ENCODE measurements around the gene TMEM82.

The TMEM82 gene

GRCh38 chr1:15719381-15720120 is 22.7 kb upstream of the TMEM82 start:
- no peak for DNase-seq

DNA sequence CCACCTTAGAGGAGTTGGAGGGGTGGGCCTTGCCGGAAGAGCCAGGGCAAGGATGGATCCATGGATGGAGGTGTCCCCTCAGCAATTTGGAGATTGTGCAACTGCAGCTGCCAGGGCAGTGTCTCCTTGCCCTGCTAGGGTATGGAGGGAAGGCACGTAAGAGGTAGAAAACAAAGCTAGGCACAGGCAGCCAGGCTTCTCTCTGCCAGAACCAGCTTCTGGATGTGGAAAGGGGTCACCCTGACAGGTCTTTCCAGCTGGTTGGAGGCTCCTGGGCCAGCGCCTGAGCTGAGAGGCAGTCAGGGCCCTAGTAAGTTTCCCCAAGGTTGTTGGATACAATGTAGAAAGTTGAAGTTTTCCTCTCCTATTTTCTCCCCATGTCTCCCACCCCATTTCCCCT is 21.4 kb upstream of the TMEM82 start:
- no peak for DNase-seq

- DNase-seq = no peak
Observed at GRCh38 chr1:15722411-15722810, 19.9 kb upstream of the TMEM82 start.

- no peak for DNase-seq
Observed at GRCh38 chr1:15722836-15723532, 19.3 kb upstream of the TMEM82 start.

DNA sequence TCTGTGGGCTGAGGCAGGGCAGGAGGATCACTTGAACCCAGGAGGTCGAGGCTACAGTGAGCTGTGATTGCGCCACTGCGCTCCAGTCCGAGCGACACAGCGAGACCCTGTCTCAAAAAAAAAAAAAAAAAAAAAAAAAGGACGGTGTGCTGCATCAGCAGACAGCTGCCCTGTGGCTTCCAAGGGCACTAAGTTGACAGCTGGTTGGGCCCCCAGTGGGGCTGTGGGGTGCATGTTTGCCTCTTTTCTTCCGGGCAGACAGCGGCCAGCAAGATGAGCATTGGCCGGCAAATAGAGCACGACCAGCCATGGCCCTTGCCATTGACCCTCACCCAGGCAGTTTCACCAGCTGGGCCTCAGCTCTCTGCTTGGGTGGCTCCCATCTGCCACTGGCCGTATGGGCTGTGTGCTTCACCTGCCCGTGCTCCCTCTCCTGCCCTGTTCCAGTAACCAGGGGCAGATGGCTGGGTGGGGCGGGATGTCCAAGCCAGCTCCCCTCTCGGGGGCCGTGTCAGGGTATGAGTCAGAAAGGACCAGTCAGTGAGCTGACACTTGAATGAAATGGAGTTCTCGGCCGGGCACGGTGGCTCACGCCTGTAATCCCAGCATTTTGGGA is 18.6 kb upstream of the TMEM82 start:
- DNase-seq = no peak

DNA sequence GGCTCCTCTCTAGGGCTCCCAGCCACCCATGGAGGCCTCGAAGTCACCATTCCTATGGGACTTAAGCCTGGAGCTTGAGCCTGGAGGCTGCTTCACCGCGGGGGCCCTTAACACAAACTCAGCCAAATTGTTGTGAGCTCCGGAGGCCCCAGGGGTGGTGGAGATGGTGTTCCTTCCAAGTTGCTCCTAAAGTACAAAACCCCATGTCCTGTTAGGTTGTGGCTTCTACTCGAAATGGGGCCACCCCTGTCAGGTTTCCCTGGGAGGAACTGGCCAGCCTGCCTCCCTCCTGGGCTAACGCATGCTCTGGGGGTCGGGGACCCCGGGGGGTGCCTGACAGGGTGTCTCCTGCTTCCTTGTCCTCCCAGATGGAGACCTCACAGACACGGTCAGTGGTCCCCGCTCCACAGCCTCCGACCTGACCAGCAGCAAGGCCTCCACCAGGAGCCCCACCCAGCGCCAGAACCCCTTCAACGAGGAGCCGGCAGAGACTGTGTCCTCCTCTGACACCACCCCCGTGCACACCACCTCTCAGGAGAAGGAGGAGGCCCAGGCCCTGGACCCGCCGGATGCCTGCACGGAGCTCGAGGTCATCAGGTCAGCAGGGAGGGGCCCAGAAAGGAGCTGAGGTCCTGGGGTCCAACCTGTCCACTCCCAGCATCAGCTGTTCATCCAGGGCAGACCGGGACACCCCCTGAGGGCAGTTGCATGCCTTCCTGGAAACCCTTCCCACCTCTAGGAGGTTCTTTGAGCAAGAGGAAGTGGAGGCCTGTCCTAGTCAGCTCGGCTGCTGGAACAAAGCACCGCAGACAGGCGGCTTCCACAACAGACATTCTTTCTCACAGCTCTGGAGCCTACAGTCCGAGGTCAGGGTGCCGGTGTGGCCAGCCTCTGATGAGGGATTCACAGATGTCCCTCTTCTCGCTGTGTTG is 17.1 kb upstream of the TMEM82 start:
- no peak for DNase-seq

DNA sequence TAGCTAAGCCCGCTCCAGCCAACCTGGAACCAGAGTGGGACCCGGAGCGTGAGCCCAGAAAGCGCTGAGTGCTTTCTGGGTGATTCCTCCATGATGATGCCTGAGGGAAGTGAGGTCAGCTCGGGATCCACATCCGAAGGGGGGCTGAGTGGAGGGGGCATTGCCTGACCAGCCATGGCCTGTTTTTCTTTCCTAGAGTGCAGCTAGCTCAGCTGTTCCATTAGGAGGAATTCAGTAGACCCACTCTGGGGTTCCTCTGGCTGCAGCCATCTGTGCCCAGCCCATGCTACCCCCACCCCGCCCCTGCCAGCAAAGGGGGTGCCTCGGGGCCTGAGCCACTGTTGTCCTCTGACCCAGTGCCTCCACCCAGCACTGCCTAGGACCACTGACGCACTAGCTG is 15.8 kb upstream of the TMEM82 start:
- no peak for DNase-seq

GRCh38 chr1:15727021-15727420 is 15.3 kb upstream of the TMEM82 start:
- no peak for DNase-seq

- no peak for DNase-seq
Observed at GRCh38 chr1:15727424-15727823, 14.9 kb upstream of the TMEM82 start.

DNA sequence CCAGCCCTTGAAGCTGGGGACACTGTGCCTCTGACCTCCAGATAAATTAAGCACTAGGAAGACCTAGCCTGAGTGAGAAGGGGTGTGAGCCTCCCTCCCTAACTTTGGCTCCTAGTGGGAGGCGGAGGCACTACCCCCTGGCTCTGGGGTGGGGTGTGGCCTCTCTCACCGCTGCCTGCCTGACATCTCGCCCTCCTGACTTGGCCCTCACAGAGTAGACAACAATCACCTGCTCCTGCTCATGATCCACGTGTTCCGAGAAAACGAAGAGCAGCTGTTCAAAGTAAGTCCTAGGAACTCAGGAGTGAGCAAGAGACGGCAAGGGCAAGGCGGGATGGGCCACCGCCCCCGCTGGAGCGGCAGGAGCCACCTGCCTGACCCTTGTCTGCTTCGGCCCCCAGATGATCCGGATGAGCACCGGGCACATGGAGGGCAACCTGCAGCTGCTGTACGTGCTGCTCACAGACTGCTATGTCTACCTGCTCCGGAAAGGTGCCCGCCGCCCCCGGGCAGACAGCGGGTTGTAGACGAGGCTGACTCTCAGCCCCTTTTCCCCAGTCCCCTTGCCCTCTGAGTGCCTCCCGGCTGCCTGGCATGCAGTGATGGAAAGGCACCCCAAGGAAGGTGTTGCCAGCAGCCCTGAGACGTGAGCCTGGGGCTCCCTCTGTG is 14.3 kb upstream of the TMEM82 start:
- no peak for DNase-seq

DNA sequence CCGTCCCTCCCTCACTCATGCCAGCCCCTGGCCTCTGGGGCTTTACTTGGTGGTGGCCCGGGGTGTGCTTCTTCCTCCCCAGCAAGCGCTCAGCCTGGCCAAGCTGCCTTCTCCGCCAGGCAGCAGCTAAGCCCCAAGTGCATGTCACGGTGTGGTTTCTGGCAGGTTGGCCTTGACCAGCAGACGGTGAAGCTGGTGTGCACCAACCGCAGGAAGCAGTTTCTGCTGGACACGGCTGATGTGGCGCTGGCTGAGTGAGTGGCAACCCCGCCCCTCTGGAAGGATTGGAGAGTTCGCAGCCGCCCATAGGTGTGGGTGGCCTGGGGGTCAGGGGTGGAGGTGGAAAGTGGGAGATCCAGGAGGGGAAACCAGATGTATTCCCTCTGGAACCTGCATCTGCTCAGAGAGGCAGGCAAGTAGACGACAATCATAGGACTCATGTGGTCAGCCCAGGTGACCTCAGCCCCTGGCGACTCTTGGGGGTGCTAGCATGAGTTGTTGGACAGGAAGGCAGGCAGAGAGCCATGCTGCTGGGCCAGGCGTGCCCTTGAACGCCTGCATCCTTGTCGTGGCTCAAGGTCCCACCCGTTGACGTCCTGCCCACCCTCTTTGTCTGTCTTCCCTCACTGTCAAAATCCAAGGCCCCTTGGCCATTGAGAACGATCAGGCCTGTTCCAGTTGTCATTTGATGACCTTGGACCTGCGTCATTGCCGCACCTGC is 13.2 kb upstream of the TMEM82 start:
- DNase-seq = no peak

GRCh38 chr1:15730423-15730822 is 11.9 kb upstream of the TMEM82 start:
- no peak for DNase-seq

- DNase-seq = no peak
Observed at GRCh38 chr1:15730936-15731335, 11.4 kb upstream of the TMEM82 start.

- DNase-seq = peak in 7 of 56 donors; percentile 10 to 28 (median 22)
Observed at GRCh38 chr1:15731735-15732685, 10.3 kb upstream of the TMEM82 start.

DNA sequence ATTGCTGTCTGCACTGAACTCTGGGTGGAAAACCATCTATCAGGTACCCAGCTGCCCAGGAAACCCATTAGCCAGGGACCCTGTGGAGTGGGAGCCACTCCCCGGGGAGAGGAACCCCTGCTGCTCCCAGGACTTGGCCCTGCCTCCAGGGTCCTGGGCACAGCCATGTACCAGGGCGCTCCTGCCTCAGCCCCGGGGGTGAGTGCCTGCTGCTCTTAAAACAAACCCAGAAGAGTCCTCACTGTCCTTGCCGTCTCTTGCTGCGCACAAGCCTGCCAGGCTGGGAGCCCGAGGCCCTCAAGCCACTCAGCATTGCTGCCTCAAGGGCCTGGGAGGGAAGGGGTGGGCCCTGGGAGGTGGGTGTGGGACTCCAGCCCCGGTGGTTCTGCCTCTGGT is 9.6 kb upstream of the TMEM82 start:
- no peak for DNase-seq

DNA sequence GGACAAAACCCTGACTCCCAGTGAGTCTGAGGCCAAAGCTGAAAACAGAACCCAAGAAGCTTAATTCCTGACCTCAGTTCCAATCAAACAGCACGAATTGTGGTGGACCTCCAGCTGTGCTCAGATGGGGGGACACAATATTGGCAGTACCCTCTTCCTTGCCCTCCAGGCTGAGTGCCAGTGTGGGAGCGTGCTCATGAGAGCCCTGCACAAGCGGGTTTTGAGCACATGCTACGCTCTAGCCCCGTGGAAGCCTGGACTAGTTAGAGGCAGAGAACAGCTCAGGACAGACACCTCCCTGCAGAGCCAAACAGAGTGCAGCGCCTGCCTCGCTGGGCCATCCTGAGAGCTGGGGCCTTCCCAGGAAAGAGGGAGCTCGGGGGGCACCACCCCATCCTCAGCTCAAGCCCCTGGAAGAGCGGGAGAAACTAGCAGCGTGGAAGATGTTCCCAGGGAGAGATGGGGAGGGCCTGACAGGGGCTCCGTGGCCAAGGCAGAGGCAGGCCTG is 9.0 kb upstream of the TMEM82 start:
- no peak for DNase-seq

GRCh38 chr1:15733726-15734226 is 8.5 kb upstream of the TMEM82 start:
- no peak for DNase-seq

DNA sequence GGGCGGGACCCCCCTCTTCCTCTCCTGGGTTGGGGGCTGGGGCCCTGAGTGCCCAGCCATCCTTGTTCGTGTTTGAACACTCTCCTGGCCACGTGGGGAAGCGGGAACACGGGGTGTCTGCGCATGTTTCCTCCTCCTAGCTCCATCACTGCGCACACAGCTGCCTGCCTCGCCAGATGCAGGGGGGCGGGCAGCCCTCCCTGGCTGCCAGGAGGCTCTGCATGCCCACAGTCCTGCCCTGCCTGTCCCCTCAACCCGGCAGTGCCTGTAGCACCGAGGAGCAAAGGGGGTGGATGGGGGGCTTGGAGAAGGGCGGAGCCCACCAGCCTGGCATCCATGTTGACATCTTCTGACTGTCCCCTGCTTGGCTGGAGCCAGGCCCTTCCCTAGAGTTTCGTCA is 8.0 kb upstream of the TMEM82 start:
- DNase-seq = no peak

- DNase-seq = no peak
Observed at GRCh38 chr1:15734901-15735300, 7.4 kb upstream of the TMEM82 start.
